ENCODE results near the gene MAP3K13. TPM values are rescaled to one million over a fixed set of nuclear protein-coding genes. Genes with fewer than 3 reads are reported as not detected.

MAP3K13 gene
- total RNA-seq, 4 donors from 2014 or later: 7.6 to 20.9 (median 14.4) TPM

- no peak for TF ChIP-seq CTCF (IDR thresholded peaks at IDR 0.05; ENCODE audit: low read depth)
Observed at GRCh38 chr3:185402561-185402960, 39.6 kb downstream of the MAP3K13 start.

- TF ChIP-seq CTCF (IDR thresholded peaks at IDR 0.05; ENCODE audit: low read depth): no peak
Observed at GRCh38 chr3:185403002-185403401, 40.1 kb downstream of the MAP3K13 start.

GRCh38 chr3:185405243-185405642, 42.3 kb downstream of the MAP3K13 start:
- no peak for TF ChIP-seq CTCF (IDR thresholded peaks at IDR 0.05; ENCODE audit: low read depth)

- TF ChIP-seq CTCF (IDR thresholded peaks at IDR 0.05; ENCODE audit: low read depth): no peak
Observed at GRCh38 chr3:185405664-185406063, 42.7 kb downstream of the MAP3K13 start.

GRCh38 chr3:185406121-185406620, 43.2 kb downstream of the MAP3K13 start:
- TF ChIP-seq CTCF (IDR thresholded peaks at IDR 0.05; ENCODE audit: low read depth): no peak

GRCh38 chr3:185409957-185410356, 47.0 kb downstream of the MAP3K13 start:
- no peak for TF ChIP-seq CTCF (IDR thresholded peaks at IDR 0.05; ENCODE audit: low read depth)

GRCh38 chr3:185411133-185411532, 48.2 kb downstream of the MAP3K13 start:
- no peak for TF ChIP-seq CTCF (IDR thresholded peaks at IDR 0.05; ENCODE audit: low read depth)
